ENCODE measurements around the gene ARMC5. TPM values are rescaled to one million over a fixed set of nuclear protein-coding genes. Genes with fewer than 3 reads are reported as not detected.

Gene ARMC5
- total and polyA plus RNA-seq, 7 donors: 2.4 to 11.1 (median 4.6) TPM

GRCh38 chr16:31429796-31430195, 29.5 kb upstream of the ARMC5 start:
- WGBS, 2 donors: 73 to 86% methylated on average over 3 of the region's 3 CpGs
- H3K4me1 ChIP-seq: peaks cover 0 to 11% (median 10%) of the 10 kb centered on the region in 4 donors
- no peak overlapping the region for H3K27ac ChIP-seq
- H3K9me3 ChIP-seq: no peaks in the 10 kb centered on the region
- no peaks in the 10 kb centered on the region for H3K27me3 ChIP-seq
- TF ChIP-seq POLR2A (IDR thresholded peaks at IDR 0.05) (no peak), CTCF (IDR thresholded peaks at IDR 0.05) (no peak), EP300 (IDR thresholded peaks at IDR 0.05) (no peak), POLR2AphosphoS5 (IDR thresholded peaks at IDR 0.05) (no peak)
- intact Hi-C loops (cut with DNase I): no loop called here
- no peak for DNase-seq
- no peak overlapping the region for H3K4me3 ChIP-seq
- no peaks in the 10 kb centered on the region for H3K36me3 ChIP-seq

- no peak for TF ChIP-seq POLR2AphosphoS5 (IDR thresholded peaks at IDR 0.05)
- intact Hi-C loops (cut with DNase I): no loop called here
- H3K36me3 ChIP-seq: no peaks in the 10 kb centered on the region
- peak; percentile 13 for DNase-seq
- peaks cover 0 to 11% (median 10%) of the 10 kb centered on the region in 4 donors for H3K4me1 ChIP-seq
- 61 to 65% methylated on average over 5 of the region's 5 CpGs for WGBS, 2 donors
- H3K27ac ChIP-seq: no peak overlapping the region
- no peaks in the 10 kb centered on the region for H3K27me3 ChIP-seq
- H3K9me3 ChIP-seq: no peaks in the 10 kb centered on the region
- no peak overlapping the region for H3K4me3 ChIP-seq
Measured at GRCh38 chr16:31430380-31431052, 28.8 kb upstream of the ARMC5 start.

- H3K9me3 ChIP-seq: no peaks in the 10 kb centered on the region
- DNase-seq: peak; percentile 44
- no peak overlapping the region for H3K4me3 ChIP-seq
- intact Hi-C loops (cut with DNase I): no loop called here
- H3K27ac ChIP-seq: no peak overlapping the region
- no peaks in the 10 kb centered on the region for H3K27me3 ChIP-seq
- no peaks in the 10 kb centered on the region for H3K4me1 ChIP-seq
- 95 to 96% methylated on average over 47 of the region's 47 CpGs for WGBS, 2 donors
- TF ChIP-seq CTCF (IDR thresholded peaks at IDR 0.05) (no peak), POLR2A (IDR thresholded peaks at IDR 0.05) (no peak), POLR2AphosphoS5 (IDR thresholded peaks at IDR 0.05) (no peak), EP300 (IDR thresholded peaks at IDR 0.05) (no peak)
- H3K36me3 ChIP-seq: no peaks in the 10 kb centered on the region
Measured at GRCh38 chr16:31435341-31436220, 23.7 kb upstream of the ARMC5 start.

- Histone ChIP-seq H3K4me1 (no peaks in the 10 kb centered on the region), H3K9me3 (no peaks in the 10 kb centered on the region), H3K27me3 (no peaks in the 10 kb centered on the region), H3K4me3 (no peak overlapping the region), H3K27ac (no peak overlapping the region), H3K36me3 (no peaks in the 10 kb centered on the region)
- intact Hi-C loops (cut with DNase I): no loop called here
- no peak for TF ChIP-seq EP300 (IDR thresholded peaks at IDR 0.05)
- TF ChIP-seq POLR2A (IDR thresholded peaks at IDR 0.05): no peak
- TF ChIP-seq POLR2AphosphoS5 (IDR thresholded peaks at IDR 0.05): no peak
- TF ChIP-seq CTCF (IDR thresholded peaks at IDR 0.05): no peak
- peak; percentile 34 for DNase-seq
- whole genome bisulfite sequencing, 2 donors: 95 to 96% methylated on average over 44 of the region's 44 CpGs
Measured at GRCh38 chr16:31436221-31437045, 22.9 kb upstream of the ARMC5 start.

Data from sigmoid colon (tissue), 7 donors.